HG03108 (cell line): ENCODE data around the gene WHRN.
A peak's percentile ranks its signal among the peaks of the same experiment; 100 is the strongest.

Experiments used
- ATAC-seq: cut with Tn5 transposase; IDR thresholded peaks from one replicate; pipeline ENCODE4 v1.9.1; 2021; ENCODE audit warnings: moderate library complexity; ENCODE audit not compliant: unreplicated experiment

The WHRN gene

DNA sequence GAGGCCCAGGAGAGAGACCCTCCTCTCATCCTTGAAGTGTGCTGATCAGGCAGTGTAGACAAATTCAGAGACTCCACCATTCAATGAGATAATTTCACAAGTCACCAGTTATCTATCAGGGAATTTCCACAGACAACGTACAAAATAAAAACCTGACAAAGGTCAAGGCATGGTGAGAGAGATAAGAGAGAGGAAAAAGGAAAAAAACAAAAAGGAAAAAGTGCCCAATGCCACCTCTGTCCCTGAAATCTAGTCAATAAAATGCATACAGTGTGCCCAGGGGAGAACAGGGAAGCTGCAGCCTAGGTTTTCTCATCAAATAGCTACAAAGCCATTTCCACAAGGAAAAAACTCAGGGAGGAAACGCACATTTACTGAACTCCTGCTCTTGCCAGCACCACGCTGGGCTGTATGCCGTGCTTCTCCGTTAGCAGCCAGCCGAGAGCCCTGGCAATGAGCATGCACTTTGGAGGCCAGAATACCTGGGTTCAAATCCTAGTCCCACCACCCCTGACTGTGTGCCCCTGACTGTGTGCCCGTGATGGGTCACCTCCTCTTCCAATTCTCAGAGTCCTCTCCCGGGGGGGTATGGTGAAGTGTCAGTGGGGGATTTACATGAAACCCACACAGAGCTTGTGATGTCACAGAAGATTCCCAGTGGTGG, 11.6 kb downstream of the WHRN start:
- no peak for ATAC-seq

DNA sequence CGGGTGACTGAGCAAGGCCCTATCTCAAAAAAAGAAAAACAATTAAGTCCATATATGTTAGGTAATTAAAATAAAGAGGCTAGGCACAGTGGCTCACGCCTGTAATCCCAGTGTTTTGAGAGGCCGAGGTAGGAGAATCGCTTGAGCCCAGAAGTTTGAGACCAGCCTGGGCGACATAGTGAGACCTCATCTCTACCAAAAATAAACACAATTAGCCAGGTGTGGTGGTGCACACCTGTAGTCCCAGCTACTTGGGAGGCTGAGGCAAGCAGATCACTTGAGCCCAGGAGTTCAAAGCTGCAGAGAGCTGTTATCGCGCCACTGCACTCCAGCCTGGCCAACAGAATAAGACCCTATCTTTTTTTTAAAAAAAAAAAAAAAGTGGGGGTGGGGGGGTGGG, 12.3 kb downstream of the WHRN start:
- ATAC-seq: no peak

DNA sequence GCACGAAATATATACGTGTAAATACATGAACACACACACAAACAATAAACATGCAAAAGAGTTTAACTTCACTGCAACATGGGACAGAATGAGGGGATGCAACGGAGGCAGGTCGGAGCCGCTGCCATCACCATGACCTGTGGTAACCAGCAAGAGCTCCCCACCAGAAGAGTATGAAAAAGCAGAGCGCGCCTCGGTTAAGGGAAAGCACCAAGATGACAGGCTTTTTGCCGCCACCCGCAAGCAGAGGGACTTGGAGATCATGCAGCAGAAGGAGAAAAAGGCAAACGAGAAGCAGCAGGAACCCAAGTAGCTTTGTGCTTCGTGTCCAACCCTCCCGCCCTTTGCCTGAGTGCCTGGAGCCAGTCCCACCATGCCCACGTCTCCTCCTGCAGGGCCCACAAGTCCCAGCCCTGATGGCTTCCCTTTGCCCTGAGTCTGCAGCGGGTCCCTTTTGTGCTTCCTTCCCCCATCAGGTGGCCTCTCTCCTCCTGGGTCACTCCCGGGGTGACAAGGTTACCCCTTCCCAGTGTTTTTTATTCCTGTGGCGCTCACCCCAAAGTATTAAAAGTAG, 13.8 kb downstream of the WHRN start:
- no peak for ATAC-seq

DNA sequence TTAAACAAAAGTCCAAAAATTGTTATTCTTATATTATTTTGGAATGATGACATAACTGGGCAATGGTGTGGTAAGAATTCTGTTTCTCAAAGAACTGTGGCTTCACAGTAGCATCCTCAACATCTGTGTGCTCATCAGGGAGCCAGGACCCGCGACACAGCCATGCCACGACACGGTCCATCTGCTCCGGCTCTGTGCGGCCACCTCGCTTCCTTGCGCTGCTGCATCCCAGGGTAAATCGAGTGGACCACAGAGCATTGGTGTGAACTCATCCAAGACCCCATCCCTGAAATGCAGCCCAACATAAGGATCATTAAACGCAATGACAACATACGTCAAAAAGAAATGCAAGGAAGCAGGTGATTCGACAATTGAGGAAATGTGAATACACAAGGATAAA, 15.3 kb downstream of the WHRN start:
- no peak for ATAC-seq

DNA sequence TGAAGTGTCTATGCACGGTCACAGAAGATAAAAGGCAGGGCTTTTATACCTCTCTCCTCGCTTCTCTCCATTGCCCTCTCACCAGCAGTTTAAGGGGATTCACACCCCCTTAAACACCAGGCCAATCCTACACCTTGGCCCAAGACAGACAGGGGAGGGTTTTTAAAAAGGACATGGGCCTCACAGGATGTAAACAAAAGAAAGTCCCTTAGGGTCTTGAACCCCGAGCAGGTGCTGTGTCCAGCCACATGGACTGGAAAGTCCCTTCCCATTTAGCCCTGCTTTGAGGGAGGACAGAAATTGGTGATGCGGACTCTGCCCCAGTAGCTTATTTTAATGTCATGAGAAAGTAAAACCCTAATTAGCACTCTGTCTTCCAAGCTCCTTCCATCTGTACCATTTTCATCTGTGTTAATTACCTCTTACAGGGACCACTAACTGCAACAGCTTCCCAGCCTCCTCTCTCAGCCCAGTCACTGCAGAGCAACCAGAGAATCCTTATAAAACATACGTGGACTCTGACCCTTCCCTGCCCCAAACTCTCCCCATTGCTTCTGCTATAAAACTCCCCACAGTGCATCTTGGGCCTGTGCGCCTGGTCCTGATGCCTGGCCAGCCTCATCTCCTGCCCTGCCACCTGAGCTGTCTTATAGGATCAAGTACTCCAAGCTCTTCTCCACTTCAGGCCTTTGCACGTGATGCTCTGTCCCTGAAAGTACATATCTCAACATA, 16.7 kb downstream of the WHRN start:
- ATAC-seq: no peak

DNA sequence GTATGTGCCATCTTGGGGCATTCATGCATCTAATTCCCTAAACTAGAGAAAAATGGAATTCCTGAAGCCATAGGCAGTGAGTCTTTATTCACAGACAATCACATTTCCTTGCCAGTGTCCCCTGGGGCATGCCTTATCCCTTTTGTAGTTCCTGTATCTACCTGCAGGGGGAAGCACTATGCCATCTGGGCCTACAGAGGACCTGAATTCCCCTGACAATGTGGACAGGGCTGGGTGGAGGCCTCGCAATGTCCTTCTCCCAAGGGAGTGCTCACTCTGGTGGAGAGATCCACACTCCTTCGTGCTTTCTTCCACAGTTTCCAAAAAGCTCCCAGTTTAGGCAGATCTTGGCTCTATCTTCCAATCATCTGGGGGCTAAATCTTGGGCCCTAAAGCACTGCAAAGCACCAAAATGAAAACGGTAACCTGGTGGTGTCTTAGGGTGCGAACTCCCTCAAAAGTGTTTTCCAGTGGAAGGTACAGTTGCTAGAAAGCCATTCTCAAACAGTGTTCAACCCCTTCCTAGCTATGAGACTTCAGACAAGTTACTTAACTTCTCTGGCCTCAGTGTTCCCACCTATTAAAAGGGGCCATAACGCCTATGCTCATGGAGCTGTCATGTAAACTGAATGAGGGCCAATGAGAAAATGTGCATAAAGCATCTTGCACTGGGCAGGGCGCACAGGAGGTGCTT, 17.5 kb downstream of the WHRN start:
- ATAC-seq: no peak

DNA sequence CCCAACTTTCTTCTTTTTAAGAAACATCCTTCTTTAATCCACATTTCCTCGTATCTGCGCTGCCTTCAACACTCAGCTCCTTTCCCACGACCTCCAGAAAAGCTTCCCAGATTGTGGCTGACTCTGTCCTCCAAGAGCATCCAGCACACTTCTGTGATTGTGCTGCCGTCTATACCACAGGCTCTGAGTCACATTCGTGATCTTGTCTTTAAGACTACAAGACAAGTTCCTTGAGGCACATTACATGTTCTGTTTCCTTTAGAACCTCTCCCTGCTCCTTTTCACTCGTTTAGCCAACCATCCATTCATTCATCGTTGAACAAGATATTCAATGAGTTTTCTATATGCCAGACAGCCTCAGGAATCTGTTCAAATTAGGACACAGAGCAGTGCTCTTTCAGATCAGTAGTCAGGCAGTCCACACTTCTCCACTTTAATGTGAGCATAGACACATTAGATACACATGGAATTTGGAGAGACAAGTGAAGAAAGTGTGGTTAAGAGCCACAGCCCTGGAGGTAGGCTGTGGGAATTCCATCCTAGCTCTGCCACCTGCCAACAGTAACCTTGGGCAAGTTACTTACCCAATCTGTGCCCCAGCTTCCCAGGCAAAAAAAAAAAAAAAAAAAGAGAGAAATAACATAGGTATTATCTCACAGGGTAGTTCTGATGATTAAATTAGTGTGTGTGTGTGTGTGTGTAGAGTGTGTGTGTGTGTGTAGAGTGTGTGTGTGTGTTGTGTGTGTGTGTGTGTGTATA, 18.9 kb downstream of the WHRN start:
- no peak for ATAC-seq

DNA sequence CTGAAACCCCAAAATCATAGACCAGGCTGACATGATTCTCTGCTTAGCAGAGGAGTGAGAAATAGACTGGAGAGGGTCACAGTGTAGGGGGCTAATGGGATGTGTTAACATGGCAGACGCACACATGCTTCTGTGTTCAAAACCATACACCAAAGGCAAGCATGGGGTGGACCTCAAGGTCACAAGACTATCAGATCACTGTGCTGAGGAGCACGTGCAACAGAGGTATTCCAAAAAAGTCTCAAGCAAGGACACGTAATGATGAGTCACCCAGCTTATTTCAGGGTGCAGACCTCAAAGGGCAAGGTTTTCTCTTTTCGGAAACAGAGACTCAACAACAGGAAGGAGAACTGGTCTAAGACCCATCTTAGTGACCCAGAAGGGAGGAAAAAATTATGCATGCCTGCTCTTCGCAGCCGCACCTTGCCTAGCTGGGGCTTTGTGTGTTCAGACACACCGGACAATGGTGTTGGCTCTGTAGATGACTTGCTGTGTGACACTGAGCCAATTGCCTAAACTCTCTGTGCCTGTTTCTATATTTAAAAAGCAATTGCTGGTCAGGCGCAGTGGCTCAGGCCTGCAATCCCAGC, 20.3 kb downstream of the WHRN start:
- peak; percentile 83 for ATAC-seq

DNA sequence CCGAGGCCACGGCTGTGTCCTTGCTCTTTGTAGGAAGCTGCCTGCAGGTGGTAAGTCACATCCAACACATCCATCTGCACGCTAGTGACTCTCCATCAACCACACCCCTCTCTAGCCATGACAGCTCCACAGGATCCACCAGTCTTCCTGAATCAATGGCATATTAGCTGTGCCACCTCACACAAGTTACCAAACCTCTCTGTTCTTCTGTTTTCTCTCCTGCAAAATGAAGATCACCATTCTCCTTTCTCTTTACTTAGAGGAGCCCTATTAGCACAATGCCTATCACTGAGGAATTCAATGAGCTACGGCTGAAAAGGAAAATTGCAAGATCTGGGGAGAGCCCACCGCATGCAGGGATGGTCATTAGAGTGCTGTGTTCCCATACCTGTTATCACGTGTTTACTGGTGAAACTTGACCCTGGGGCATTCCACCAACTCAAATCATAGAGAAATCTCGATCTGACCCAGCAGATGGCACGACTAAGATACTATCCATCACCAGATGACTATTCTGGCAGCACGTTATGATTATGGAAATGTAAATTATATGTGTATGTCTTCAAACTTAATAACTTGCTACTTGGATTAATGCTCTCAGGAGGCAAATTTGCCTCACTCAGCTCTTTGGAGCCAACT, 20.9 kb downstream of the WHRN start:
- no peak for ATAC-seq

DNA sequence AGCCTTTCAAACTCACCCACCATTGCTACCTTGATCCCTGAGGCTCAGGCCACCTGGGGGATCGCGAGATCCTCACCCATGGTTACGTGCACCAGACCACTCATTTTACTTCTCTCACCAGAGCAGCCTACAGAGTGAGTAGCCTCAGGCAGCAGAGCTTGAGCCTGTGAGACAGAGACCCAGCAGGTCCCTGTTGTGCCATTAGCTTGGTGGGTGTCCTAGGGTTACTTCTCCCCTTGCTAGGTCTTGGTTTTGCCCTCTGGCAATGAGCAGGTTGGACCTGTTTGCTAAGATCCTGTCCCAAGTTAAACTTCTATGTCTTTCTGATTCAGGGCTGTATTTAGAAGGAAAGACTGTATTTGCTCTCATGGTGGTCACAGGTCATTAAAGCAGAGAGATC, 21.8 kb downstream of the WHRN start:
- ATAC-seq: no peak

DNA sequence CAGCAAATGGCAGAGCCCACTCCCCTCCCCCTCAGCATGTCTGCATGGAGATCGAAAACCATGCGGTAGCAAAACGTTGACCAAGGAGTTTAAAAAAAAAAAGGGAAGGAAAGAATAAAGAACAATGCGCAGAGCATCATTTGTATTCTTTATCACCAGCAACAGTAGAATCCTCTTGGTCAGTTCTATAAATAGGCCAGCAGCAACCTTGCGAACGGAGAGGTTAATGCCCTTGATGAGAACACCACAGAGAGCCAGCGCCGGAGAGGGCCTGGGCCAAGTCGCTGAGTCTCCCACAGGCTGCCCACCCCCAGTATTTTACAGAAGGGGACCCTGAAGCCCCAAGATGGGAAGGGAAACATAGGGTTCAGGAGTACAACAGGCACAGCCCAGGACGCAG, 22.7 kb downstream of the WHRN start:
- no peak for ATAC-seq

DNA sequence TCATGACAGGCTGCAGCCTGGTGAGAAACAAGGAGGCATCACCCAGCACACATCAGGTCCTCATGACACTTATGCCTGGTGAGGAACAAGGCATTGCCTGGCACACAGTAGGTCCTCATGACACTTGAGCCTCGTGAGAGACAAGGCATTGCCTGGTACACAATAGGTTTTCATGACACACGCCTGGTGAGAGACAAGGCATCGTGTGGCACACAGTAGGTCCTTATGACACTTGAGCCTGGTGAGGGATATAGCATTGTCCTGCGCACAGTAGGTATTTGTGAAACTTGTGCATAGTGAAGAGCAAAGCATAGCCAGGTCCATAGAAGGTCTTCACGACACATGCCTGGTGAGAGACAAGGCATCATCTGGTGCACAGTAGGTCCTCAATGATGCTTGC, 23.5 kb downstream of the WHRN start:
- no peak for ATAC-seq

DNA sequence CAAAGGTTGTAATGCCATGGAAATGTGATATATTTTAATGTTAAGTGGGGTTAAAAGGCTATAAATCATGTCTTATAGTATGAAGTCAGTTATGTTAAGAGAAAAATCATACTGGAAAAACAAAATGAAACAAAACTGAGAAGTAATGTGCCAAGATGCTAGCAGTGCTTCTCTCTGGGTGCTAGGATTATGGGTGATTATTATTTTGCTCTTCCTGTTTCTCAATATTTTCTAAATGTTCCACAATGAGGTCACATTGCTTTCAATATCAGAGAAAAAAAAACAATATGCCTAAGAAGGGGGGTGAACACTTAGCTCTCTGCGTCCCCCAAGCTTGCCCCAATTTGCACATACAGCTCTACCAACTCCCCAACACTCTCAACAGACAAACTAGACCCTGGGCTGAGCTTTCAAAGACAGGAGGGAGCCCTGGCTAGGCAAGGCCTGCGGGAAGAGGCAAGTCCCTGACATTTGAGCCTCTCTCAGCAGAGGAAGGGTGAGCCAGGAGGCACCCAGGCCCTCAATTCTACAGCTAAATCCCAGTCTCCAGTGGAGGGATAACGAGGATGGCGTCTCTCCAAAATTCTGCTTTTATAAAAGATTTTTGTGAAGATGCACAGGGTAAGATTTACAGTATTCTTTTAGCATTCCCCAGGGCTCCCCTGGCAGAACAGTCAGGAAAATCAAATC, 24.4 kb downstream of the WHRN start:
- no peak for ATAC-seq

DNA sequence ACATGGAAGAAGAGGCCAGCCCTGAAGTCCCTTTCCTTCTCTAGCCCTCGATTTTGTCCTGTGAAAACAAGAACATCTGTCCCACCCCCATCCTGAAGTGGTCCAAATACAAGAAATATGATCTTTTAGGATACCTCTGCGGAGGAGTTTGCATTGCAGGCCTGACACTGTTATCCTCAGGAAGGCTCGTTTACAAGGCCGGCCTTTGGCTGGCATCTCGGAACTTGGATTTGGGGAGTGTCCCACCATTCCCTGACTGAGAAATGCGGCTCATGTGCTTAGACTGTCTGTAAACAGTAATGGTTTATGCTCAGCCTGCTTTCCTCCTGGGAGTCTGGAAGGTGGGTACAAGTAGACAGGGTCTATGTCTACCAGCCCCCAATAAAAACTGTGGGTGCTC, 26.4 kb downstream of the WHRN start:
- no peak for ATAC-seq

DNA sequence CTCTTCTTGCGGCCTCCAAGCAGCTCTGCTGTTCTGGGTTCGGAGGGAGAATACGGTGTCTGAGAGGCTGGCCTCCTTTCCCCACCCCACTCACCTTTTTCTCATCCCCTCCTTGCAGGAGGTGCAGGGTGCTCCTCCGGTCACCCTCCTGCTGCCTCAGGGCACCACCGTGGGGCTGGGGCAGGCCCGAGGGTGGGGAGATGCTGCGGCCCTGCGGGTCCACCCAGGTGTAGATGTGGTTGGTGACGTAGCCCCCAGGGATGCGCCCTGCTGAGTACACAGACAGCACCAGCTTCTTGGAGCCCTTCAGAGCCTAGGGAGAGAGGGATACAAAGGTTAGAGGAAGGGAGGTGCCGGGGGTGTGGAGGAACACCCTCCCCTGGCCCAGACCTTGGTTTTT, 26.8 kb downstream of the WHRN start:
- ATAC-seq: no peak

DNA sequence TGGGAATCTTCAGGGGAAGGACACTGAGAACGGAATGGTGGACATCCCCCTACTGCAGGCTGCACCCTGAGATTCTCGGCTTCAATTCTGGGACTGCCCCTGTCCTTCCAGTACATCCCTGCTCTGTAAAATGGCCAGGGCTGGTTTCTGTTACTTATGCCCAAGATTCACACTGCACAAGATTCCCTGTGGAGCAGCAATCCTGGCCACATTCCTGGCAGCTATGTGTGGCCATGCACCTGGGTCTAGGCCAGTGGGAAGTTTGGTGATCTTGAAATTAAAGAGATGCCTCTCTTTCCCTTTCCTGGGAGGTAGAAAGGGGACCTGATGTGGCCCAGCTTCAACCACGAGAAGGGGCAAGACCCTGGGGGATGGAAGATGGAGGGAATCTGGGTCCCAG, 27.6 kb downstream of the WHRN start:
- no peak for ATAC-seq

DNA sequence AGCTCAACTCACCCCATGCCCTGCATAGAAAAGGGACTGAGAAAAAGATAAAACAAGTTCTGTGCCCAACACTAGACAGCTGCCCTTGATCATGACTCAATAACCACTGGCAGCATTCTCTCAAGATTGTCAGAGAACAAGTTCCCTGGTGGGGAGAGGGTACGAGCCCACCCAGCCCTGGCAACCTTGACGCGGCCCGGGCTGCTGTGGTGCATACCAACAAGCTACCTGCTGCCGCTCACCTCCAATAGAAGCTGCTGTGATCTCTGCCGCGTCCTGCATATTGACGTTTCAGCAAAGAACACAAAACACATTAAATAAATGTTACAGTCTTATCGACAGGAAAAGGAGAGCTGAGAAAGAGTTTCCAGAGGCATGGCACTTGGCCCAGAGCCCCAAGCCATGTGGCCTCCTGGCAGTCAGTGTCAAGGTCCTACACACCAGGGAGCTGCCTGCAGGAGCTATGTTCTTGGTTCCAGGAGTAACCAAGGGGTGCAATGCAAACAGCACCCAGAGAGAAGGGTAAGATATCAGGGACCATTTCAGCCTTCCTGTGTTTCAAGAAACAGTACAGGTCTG, 28.3 kb downstream of the WHRN start:
- no peak for ATAC-seq

DNA sequence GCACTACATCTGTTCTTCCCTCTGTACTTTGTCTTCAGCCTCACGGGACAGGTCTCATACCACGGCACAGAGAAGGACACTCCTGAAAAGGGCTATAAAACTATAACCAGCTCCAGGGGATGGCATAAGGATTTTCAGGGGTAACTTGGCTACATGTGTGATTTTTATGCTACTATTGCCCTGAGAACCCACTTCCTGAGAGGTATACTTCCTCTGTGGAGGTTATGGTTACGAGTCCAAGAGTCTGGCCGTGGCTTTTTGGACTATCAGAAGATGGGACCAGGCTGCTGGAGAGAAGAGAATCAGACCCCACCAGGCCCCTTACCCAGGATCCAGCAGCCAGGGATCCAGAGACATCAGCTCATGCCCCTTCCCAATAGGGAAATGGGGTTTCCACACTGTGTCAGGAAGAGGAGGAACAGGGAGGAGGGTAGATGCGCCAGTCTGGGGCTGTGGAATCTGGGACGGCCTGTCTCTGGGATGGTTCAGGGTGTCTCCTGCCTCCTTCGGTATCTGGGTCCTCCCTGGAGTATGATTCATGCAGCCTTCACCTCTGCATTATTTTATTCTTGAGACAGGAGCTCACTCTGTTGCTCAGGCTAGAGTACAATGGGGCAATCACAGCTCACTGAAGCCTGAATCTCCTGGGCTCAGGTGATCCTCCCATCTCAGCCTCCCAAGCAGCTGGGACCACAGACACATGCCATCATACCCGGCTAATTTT, 29.7 kb downstream of the WHRN start:
- ATAC-seq: no peak

DNA sequence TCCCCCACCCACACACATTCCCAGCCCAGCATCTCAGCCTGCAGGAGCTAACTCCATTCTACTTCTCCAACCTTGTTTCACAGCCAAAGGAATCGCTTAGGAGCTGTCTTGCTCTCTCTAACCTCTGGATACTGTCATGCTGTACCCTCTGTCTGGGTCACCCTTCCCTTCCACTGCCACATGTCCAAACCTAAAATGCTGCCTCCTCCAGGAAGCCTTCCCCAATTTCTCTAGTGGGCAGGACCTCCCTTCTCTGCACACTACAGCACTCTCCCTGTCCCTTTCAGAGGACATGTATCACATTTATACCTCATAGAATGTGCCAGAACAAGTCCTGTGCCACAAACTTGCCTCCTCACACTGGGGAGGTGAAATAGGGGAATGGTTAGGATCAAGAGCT, 30.8 kb downstream of the WHRN start:
- no peak for ATAC-seq
